A673 (cell line): ENCODE results near the gene TMEM114. TPM values are rescaled to one million over a fixed set of nuclear protein-coding genes. Genes with fewer than 3 reads are reported as not detected.

Experiments
- BruUV-seq: library from RNA; stranded (reverse); fragments of 400-500 nt; replicated peaks from 2 replicates; lab custom pipeline; 2021; lab: Mats Ljungman, UMichigan
- CTCF ChIA-PET: fragments of 300-600 bp; sonication (Branson Sonifier 250); formaldehyde crosslinking; loops from one replicate; lab custom pipeline; 2022; ENCODE audit warnings: antibody characterized with exemption; lab: Charles Lee
- POLR2A ChIA-PET: fragments of 300-600 bp; sonication (Branson Sonifier 250); formaldehyde crosslinking; loops from one replicate; lab custom pipeline; 2022; ENCODE audit warnings: antibody characterized with exemption; ENCODE audit not compliant: low non-redundant PET; lab: Charles Lee
- DNase-seq: peaks from one replicate; pipeline ENCODE4 v3.0.0-alpha.2; 2015; ENCODE audit warnings: low spot score
- H3K27ac ChIP-seq: fragments of 200-600 bp; sonication (generic); 2 replicates; pipeline ENCODE4 v1.5.1; 2016; ENCODE audit warnings: mixed run types, low read depth, mild to moderate bottlenecking, mixed read lengths, antibody characterized with exemption, low read length; ENCODE audit not compliant: poor library complexity, severe bottlenecking
- H3K27me3 ChIP-seq: fragments of 200-600 bp; sonication (generic); replicated peaks from 2 replicates; pipeline ENCODE4 v1.6.1; 2017; ENCODE audit warnings: mixed run types, low read depth, mild to moderate bottlenecking, mixed read lengths, antibody characterized with exemption, low read length; ENCODE audit not compliant: insufficient read depth, poor library complexity
- H3K36me3 ChIP-seq: fragments of 200-600 bp; sonication (generic); 2 replicates; pipeline ENCODE4 v1.6.1; 2016; ENCODE audit warnings: mixed run types, mild to moderate bottlenecking, mixed read lengths, antibody characterized with exemption, low read length; ENCODE audit not compliant: insufficient read depth, poor library complexity, severe bottlenecking
- H3K4me1 ChIP-seq: fragments of 200-600 bp; sonication (generic); 2 replicates; pipeline ENCODE4 v1.6.1; 2017; ENCODE audit warnings: mixed run types, mild to moderate bottlenecking, mixed read lengths, antibody characterized with exemption, low read length; ENCODE audit not compliant: insufficient read depth, poor library complexity, severe bottlenecking
- H3K4me3 ChIP-seq: fragments of 200-600 bp; sonication (generic); 2 replicates; pipeline ENCODE4 v1.5.1; 2016; ENCODE audit warnings: low read depth, mixed run types, mild to moderate bottlenecking, mixed read lengths, low read length; ENCODE audit not compliant: poor library complexity, severe bottlenecking
- H3K9me3 ChIP-seq: fragments of 200-600 bp; sonication (generic); 2 replicates; pipeline ENCODE4 v1.6.1; 2016; ENCODE audit warnings: mixed run types, low read depth, mild to moderate bottlenecking, mixed read lengths, antibody characterized with exemption, low read length; ENCODE audit not compliant: poor library complexity, severe bottlenecking
- CTCF ChIP-seq: fragments of 300-800, 200-600 bp; sonication (generic); conservative IDR thresholded peaks from 2 replicates; pipeline ENCODE4 v1.5.1; 2017; ENCODE audit warnings: low read depth, mild to moderate bottlenecking, antibody characterized with exemption, low read length, moderate library complexity, mixed read lengths
- EZH2 ChIP-seq: fragments of 200-600 bp; sonication (generic); IDR thresholded peaks from 2 replicates; pipeline ENCODE4 v1.6.1; 2017; ENCODE audit warnings: borderline replicate concordance, low read depth, mild to moderate bottlenecking, mixed read lengths, antibody characterized with exemption, low read length; ENCODE audit not compliant: poor library complexity, severe bottlenecking
- intact Hi-C: fragments of 100-400 bp; cut with micrococcal nuclease; formaldehyde crosslinking; loops from one replicate; pipeline ENCODE4 v1.10.0; 2022; ENCODE audit not compliant: unreplicated experiment
- total RNA-seq: library from RNA; stranded (reverse); gene quantifications from 2 replicates; pipeline ENCODE4 v1.2.3, GENCODE V29; 2021

The TMEM114 gene
- total RNA-seq, 1 experiment from 2014 or later, result 0.86 TPM

- ChIA-PET CTCF (no interaction called here), POLR2A (no interaction called here)
- H3K27ac ChIP-seq, result no peak overlapping the region
- intact Hi-C loops, result no loop called here
- H3K9me3 ChIP-seq, result no peaks in the 10 kb centered on the region
- peaks cover 10% of the 10 kb centered on the region for H3K27me3 ChIP-seq
- DNase-seq, result no peak
- no peaks in the 10 kb centered on the region for H3K4me1 ChIP-seq
- no peaks in the 10 kb centered on the region for H3K36me3 ChIP-seq
- TF ChIP-seq CTCF (no peak), EZH2 (no peak)
- BruUV-seq, result no TSS peak
- no peak overlapping the region for H3K4me3 ChIP-seq
These were observed 35.4 kb downstream of the TMEM114 start for GRCh38 chr16:8554881-8555280.

GRCh38 chr16:8554022-8554421 is 36.3 kb downstream of the TMEM114 start:
- H3K4me3 ChIP-seq, result no peak overlapping the region
- DNase-seq, result no peak
- peaks cover 6% of the 10 kb centered on the region for H3K27me3 ChIP-seq
- intact Hi-C loops, result no loop called here
- TF ChIP-seq CTCF (no peak), EZH2 (no peak)
- no peaks in the 10 kb centered on the region for H3K4me1 ChIP-seq
- ChIA-PET POLR2A (no interaction called here), CTCF (no interaction called here)
- no TSS peak for BruUV-seq
- H3K27ac ChIP-seq, result no peak overlapping the region
- H3K36me3 ChIP-seq, result no peaks in the 10 kb centered on the region
- H3K9me3 ChIP-seq, result no peaks in the 10 kb centered on the region

GRCh38 chr16:8552487-8553221 is 37.7 kb downstream of the TMEM114 start:
- no TSS peak for BruUV-seq
- no peak for TF ChIP-seq CTCF
- no peak for TF ChIP-seq EZH2
- H3K4me3 ChIP-seq, result no peak overlapping the region
- intact Hi-C loops, result no loop called here
- no peak overlapping the region for H3K27ac ChIP-seq
- POLR2A ChIA-PET, result no interaction called here
- H3K27me3 ChIP-seq, result peaks cover 5% of the 10 kb centered on the region
- CTCF ChIA-PET, result no interaction called here
- no peaks in the 10 kb centered on the region for H3K36me3 ChIP-seq
- DNase-seq, result no peak
- H3K4me1 ChIP-seq, result no peaks in the 10 kb centered on the region
- H3K9me3 ChIP-seq, result no peaks in the 10 kb centered on the region
